Upper lobe of right lung (tissue), 1 donor: ENCODE data around the gene ENAH. TPM values are rescaled to one million over a fixed set of nuclear protein-coding genes. Genes with fewer than 3 reads are reported as not detected.

Experiments used
- ATAC-seq: fragments of 200-7000 bp; cut with Tn5 transposase; one replicate; pipeline ENCODE4 v1.9.1; 2020; ENCODE audit warnings: mild to moderate bottlenecking, moderate library complexity
- DNase-seq: peaks from one replicate; pipeline ENCODE4 v3.0.0-alpha.2; 2020
- H3K27ac ChIP-seq: fragments of 200-600 bp; one replicate; pipeline ENCODE4 v1.8.0; 2022
- H3K27me3 ChIP-seq: fragments of 200-600 bp; one replicate; pipeline ENCODE4 v1.8.0; 2022; ENCODE audit warnings: mild to moderate bottlenecking
- H3K36me3 ChIP-seq: fragments of 200-600 bp; one replicate; pipeline ENCODE4 v1.8.0; 2022
- H3K4me1 ChIP-seq: fragments of 200-600 bp; one replicate; pipeline ENCODE4 v1.8.0; 2022
- H3K4me3 ChIP-seq: fragments of 200-600 bp; one replicate; pipeline ENCODE4 v1.8.0; 2022; ENCODE audit warnings: mild to moderate bottlenecking
- H3K9me3 ChIP-seq: fragments of 200-600 bp; one replicate; pipeline ENCODE4 v1.8.0; 2022
- intact Hi-C: fragments of 100-400 bp; cut with DNase I; formaldehyde crosslinking; loops from one replicate; pipeline ENCODE4 v1.11.0; 2022
- total RNA-seq: library from RNA; stranded (reverse); fragmentation: NEBNext Ultra II Directional; extraction: Animal tissue kit (Norgen Biotek cat#: 25700); gene quantifications from one replicate; pipeline ENCODE4 v1.2.1, GENCODE V29; 2021
- TF ChIP-seq, protein P1 (sequence below): fragments of 200-600 bp; IDR thresholded peaks from one replicate; pipeline ENCODE4 v1.8.0; 2022; ENCODE audit warnings: antibody characterized with exemption
- donor health status: DM: no; HTN: yes; CAD: no; lungs with severe emphysema.

ENAH gene
- total RNA-seq, 1 donor from 2014 or later: 67.4 TPM

DNA sequence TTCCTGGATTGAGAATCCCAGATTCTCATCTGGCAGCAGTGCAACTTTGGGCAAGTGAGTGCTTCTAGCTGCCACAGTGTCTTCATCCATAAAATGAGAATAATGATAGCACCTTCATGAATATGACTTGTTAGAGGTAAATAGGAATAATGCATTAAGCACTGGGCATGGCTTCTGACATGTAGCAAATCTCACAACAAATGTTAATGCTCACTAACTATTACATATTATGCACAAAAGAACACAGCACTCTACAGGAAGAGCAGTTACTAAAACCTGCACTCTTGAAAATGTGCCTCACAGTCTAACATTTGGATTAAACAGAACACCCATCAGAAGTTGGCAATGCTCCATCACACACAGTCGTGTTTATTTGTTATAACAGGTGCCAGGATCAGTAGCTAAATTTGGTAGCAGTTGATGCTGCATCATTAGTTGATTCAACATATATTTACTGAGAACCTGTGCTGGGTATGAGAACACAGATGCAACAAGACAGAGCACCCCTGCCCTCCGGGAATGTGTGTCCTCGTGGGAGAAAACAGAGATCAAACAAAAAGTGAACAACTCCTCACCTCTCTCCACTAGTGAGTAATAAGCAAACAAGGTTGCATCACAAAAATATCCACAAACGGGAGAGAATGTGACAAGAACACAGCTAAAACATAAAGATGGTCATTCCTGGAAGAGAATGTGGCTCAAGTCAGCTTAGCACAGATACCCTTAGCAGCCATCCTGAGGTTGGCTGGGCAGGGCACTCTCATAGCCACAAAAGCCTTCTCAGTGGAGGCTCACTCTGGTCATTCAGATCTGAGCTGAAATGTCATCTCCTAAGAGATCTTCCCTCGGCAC is 198.9 kb downstream of the ENAH start:
- TF ChIP-seq, protein P1, sequence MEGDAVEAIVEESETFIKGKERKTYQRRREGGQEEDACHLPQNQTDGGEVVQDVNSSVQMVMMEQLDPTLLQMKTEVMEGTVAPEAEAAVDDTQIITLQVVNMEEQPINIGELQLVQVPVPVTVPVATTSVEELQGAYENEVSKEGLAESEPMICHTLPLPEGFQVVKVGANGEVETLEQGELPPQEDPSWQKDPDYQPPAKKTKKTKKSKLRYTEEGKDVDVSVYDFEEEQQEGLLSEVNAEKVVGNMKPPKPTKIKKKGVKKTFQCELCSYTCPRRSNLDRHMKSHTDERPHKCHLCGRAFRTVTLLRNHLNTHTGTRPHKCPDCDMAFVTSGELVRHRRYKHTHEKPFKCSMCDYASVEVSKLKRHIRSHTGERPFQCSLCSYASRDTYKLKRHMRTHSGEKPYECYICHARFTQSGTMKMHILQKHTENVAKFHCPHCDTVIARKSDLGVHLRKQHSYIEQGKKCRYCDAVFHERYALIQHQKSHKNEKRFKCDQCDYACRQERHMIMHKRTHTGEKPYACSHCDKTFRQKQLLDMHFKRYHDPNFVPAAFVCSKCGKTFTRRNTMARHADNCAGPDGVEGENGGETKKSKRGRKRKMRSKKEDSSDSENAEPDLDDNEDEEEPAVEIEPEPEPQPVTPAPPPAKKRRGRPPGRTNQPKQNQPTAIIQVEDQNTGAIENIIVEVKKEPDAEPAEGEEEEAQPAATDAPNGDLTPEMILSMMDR: no peak
- H3K9me3 ChIP-seq: no peaks in the 10 kb centered on the region
- peaks cover 20% of the 10 kb centered on the region for H3K4me1 ChIP-seq
- H3K27me3 ChIP-seq: no peaks in the 10 kb centered on the region
- H3K4me3 ChIP-seq: no peak overlapping the region
- DNase-seq (no peak), ATAC-seq (no peak)
- H3K36me3 ChIP-seq: no peaks in the 10 kb centered on the region
- intact Hi-C loops: no loop called here
- H3K27ac ChIP-seq: no peak overlapping the region

GRCh38 chr1:225451840-225452515 is 200.9 kb downstream of the ENAH start:
- DNase-seq (peak; percentile 60), ATAC-seq (no peak)
- intact Hi-C loops: no loop called here
- Histone ChIP-seq H3K9me3 (no peaks in the 10 kb centered on the region), H3K4me3 (no peak overlapping the region), H3K27me3 (no peaks in the 10 kb centered on the region), H3K36me3 (no peaks in the 10 kb centered on the region), H3K4me1 (peaks cover 27% of the 10 kb centered on the region), H3K27ac (no peak overlapping the region)
- TF ChIP-seq, protein P1: no peak

DNA sequence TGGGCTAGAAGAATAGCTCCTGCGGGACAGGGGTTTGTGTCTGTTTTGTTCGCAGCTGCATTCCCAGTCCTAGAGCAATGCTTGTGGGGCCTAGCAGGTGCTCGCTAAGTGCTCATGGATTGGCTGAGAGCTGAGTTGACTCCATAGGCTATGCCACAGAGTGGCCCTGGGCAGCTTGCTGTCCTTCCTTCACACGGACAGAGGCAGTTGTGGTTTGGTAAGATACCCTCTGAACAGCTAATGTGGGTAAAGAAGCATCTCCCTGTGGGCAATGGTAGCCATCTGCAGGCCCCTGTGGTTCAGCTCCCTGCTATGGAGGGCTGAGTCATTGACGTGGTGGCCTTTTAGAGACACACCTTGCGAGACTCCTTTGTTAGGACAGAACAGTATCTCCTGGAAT is 201.6 kb downstream of the ENAH start:
- DNase-seq (peak; percentile 37), ATAC-seq (no peak)
- intact Hi-C loops: no loop called here

DNA sequence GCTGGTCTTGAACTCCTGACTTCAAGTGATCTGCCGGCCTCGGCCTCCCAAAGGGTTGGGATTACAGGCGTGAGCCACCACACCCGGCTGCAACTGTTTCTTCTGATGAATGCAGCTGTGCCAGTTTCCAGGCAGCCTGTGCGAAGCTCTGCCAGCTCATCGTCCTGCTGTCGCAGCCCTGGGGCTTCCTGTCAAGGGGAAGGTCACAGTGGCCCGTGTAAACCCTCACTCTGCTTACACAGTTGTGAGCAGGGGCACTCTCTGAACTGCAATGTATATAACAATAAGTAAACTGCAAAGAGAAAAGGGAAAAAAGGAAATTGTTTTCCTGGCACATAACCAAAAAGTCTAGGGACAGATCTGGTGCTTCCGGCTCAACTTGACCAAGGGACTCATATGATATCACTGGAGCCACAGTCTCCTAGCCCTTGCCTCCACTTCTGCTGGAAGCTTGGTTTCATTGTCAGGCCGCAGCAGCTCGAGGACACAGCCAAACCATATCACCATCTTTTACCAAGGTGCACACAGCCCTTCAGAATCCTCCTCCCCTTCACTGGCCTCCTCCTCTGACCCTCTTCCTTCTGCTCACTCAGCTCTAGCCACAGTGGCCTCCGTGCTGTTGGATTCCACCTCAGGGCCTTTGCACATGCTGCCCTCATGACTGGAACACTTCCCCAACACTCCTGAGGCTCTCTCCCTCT is 202.3 kb downstream of the ENAH start:
- peaks cover 40% of the 10 kb centered on the region for H3K4me1 ChIP-seq

More for the DNA sequence above, 201.6 kb downstream of the ENAH start:
- Histone ChIP-seq H3K27ac (peak overlapping the region; percentile 42), H3K36me3 (no peaks in the 10 kb centered on the region), H3K4me1 (peaks cover 33% of the 10 kb centered on the region), H3K27me3 (no peaks in the 10 kb centered on the region), H3K9me3 (no peaks in the 10 kb centered on the region), H3K4me3 (no peak overlapping the region)
- TF ChIP-seq, protein P1: no peak

GRCh38 chr1:225449774-225450173 is 203.1 kb downstream of the ENAH start:
- Histone ChIP-seq H3K27ac (no peak overlapping the region), H3K27me3 (no peaks in the 10 kb centered on the region), H3K36me3 (no peaks in the 10 kb centered on the region), H3K4me1 (peaks cover 46% of the 10 kb centered on the region), H3K9me3 (no peaks in the 10 kb centered on the region), H3K4me3 (no peak overlapping the region)
- ATAC-seq (no peak), DNase-seq (peak; percentile 32)
- TF ChIP-seq, protein P1: no peak
- intact Hi-C loops: no loop called here

More for the DNA sequence above, 202.3 kb downstream of the ENAH start:
- DNase-seq (peak; percentile 68), ATAC-seq (peak; percentile 57)
- Histone ChIP-seq H3K27ac (peak overlapping the region; percentile 42), H3K9me3 (no peaks in the 10 kb centered on the region), H3K27me3 (no peaks in the 10 kb centered on the region), H3K36me3 (no peaks in the 10 kb centered on the region), H3K4me3 (no peak overlapping the region)
- intact Hi-C loops: no loop called here
- TF ChIP-seq, protein P1: no peak
